Neural cell (in vitro differentiated cells): Measurements from ENCODE around the gene TMCO4.

ENCODE experiments used
- CTCF ChIP-seq: fragments of 450-650 bp; IDR thresholded peaks from 2 replicates; pipeline ENCODE4 v1.5.1; 2014; ENCODE audit warnings: antibody characterized with exemption, mild to moderate bottlenecking, moderate library complexity; ENCODE audit not compliant: poor library complexity, severe bottlenecking
- EP300 ChIP-seq: fragments of 450-650 bp; conservative IDR thresholded peaks from 2 replicates; pipeline ENCODE4 v1.6.1; 2014; ENCODE audit warnings: antibody characterized with exemption, mild to moderate bottlenecking, moderate library complexity; ENCODE audit not compliant: poor library complexity, severe bottlenecking
- EZH2 ChIP-seq: fragments of 200-600, 300-800 bp; shearing (Covaris generic), sonication (generic); IDR thresholded peaks from 2 replicates; pipeline ENCODE4 v1.6.1; 2014; ENCODE audit warnings: antibody characterized with exemption, low read length, borderline replicate concordance, mild to moderate bottlenecking; ENCODE audit not compliant: insufficient read depth, poor library complexity, severe bottlenecking
- MXI1 ChIP-seq: fragments of 450-650 bp; conservative IDR thresholded peaks from 2 replicates; pipeline ENCODE4 v1.6.1; 2014; ENCODE audit warnings: antibody characterized with exemption, mild to moderate bottlenecking; ENCODE audit not compliant: poor library complexity, severe bottlenecking
- POLR2AphosphoS5 ChIP-seq: IDR thresholded peaks from 2 replicates; pipeline ENCODE4 v1.6.1; 2012
- SMC3 ChIP-seq: fragments of 450-650 bp; conservative IDR thresholded peaks from 2 replicates; pipeline ENCODE4 v1.6.1; 2014; ENCODE audit warnings: antibody characterized with exemption, mild to moderate bottlenecking, moderate library complexity; ENCODE audit not compliant: poor library complexity

GRCh38 chr1:19685994-19686393, 113.7 kb downstream of the TMCO4 start:
- no peak for TF ChIP-seq CTCF
- TF ChIP-seq EP300 = no peak
- TF ChIP-seq SMC3 = no peak
- TF ChIP-seq EZH2 = no peak
- no peak for TF ChIP-seq MXI1
- TF ChIP-seq POLR2AphosphoS5 = no peak
